GM23338 (cell line): ENCODE results near the gene CCDC187.

Source experiments
- CREB1 ChIP-seq: fragments of 250-450 bp; sonication (Bioruptor Pico); IDR thresholded peaks from 2 replicates; pipeline ENCODE4 v1.5.0; 2020; ENCODE audit warnings: low read depth, mild to moderate bottlenecking, moderate library complexity
- CTCF ChIP-seq, 2 experiments: fragments of 200-600 bp in 1 of 2; sonication (generic) in 1 of 2; conservative IDR thresholded peaks; 2 replicates each; pipeline versions ENCODE4 v1.5.1 to v1.6.1; 2016 to 2017; ENCODE audit warnings: antibody characterized with exemption in 2 of 2, low read depth in 2 of 2, mild to moderate bottlenecking in 2 of 2, moderate library complexity in 1 of 2
- EZH2 ChIP-seq: fragments of 200-600 bp; sonication (generic); IDR thresholded peaks from one replicate; pipeline ENCODE4 v1.8.0; 2017; ENCODE audit warnings: antibody characterized with exemption, mild to moderate bottlenecking, low read depth; ENCODE audit not compliant: unreplicated experiment
- POLR2AphosphoS5 ChIP-seq: IDR thresholded peaks from 2 replicates; pipeline ENCODE4 v1.6.1; 2016; ENCODE audit warnings: antibody characterized with exemption, low read depth
- ZNF331 ChIP-seq: fragments of 250-450 bp; sonication (Bioruptor Pico); IDR thresholded peaks from 2 replicates; pipeline ENCODE4 v1.5.0; 2020; ENCODE audit warnings: low read depth, mild to moderate bottlenecking, moderate library complexity

GRCh38 chr9:136257381-136258298 is 46.3 kb downstream of the CCDC187 start:
- TF ChIP-seq CTCF (conservative IDR thresholded peaks at IDR 0.05; ENCODE audit: low read depth in 2 of 2) (no peak), EZH2 (no peak), POLR2AphosphoS5 (no peak), ZNF331 (no peak), CREB1 (no peak)
